Osteoblast (primary cell): ENCODE measurements around the gene B3GNT3. TPM values are rescaled to one million over a fixed set of nuclear protein-coding genes. Genes with fewer than 3 reads are reported as not detected.

Source experiments
- DNase-seq: peaks from one replicate; pipeline ENCODE4 v3.0.0; 2011; ENCODE audit warnings: low spot score, mixed read lengths; ENCODE audit not compliant: insufficient read length; ENCODE audit errors: missing footprints
- H2AFZ ChIP-seq: 2 replicates; pipeline ENCODE4 v1.6.0; 2011; ENCODE audit warnings: mild to moderate bottlenecking, low read length
- H3K27ac ChIP-seq: 2 replicates; pipeline ENCODE4 v1.5.1; 2011; ENCODE audit warnings: mild to moderate bottlenecking, low read depth, low read length, moderate library complexity
- H3K27me3 ChIP-seq: 2 replicates; pipeline ENCODE4 v1.6.0; 2012; ENCODE audit warnings: mild to moderate bottlenecking, control low read depth, inconsistent platforms, low read length, moderate library complexity; ENCODE audit not compliant: insufficient read depth
- H3K36me3 ChIP-seq: 2 replicates; pipeline ENCODE4 v1.5.1; 2011; ENCODE audit warnings: mild to moderate bottlenecking, low read length, control low read depth, moderate library complexity; ENCODE audit not compliant: insufficient read depth
- H3K4me1 ChIP-seq: 2 replicates; pipeline ENCODE4 v1.5.1; 2011; ENCODE audit warnings: mild to moderate bottlenecking, low read length, control low read depth, moderate library complexity; ENCODE audit not compliant: insufficient read depth
- H3K4me2 ChIP-seq: 2 replicates; pipeline ENCODE4 v1.6.0; 2011; ENCODE audit warnings: mild to moderate bottlenecking, low read length; ENCODE audit not compliant: insufficient read depth
- H3K4me3 ChIP-seq: fragments of 200-600 bp; sonication (generic); 3 replicates; pipeline ENCODE4 v1.5.1; 2012; ENCODE audit warnings: mild to moderate bottlenecking, low read length, inconsistent platforms; ENCODE audit not compliant: insufficient read depth
- H3K79me2 ChIP-seq: 2 replicates; pipeline ENCODE4 v1.6.0; 2012; ENCODE audit warnings: mild to moderate bottlenecking, low read length, control low read depth, inconsistent platforms; ENCODE audit not compliant: insufficient read depth
- H3K9me3 ChIP-seq: 2 replicates; pipeline ENCODE4 v1.5.1; 2011; ENCODE audit warnings: low read depth, low read length, control low read depth
- H4K20me1 ChIP-seq: 2 replicates; pipeline ENCODE4 v1.6.0; 2012; ENCODE audit warnings: mild to moderate bottlenecking, low read length, control low read depth; ENCODE audit not compliant: insufficient read depth
- total RNA-seq: library from RNA; depleted of rRNA; stranded (reverse); fragments of >200 nt; gene quantifications from 2 replicates; pipeline ENCODE4 v1.2.3, GENCODE V29; 2012
- TF ChIP-seq, protein P1 (sequence below): IDR thresholded peaks from 2 replicates; pipeline ENCODE4 v1.5.1; 2011; ENCODE audit warnings: mild to moderate bottlenecking, low read depth, low read length, moderate library complexity; ENCODE audit errors: extremely low read depth

The B3GNT3 gene
- total RNA-seq, 1 donor = not detected

DNA sequence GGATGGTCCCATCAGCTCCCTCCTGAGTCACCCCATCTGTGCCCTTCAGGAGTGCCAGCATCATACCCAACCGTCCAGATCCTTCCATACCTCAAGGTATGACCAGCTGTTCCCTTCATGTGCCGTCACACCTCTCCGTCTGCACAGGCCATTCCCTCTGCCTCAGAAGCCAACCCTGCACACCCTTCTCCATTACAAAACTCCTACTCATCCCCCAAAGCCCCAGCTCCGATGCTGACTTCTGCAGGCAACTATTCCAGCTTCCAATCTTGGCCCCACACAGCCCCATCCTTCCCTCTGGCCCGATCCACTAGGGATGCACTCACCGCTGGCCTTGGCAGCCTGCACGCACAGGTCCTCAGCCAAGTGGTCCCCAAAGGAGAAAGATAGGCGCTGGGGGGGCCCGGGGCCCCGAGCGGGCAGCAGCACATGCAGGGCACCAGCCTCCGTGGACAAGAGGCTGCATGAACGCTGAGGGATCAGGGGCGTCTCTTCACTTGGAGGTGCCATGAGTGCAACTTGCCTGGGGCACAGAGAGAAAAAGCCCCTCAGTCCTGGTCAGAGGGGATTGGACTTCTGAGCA lies 49.1 kb downstream of the B3GNT3 start:
- no peak overlapping the region for H3K27ac ChIP-seq
- no peak overlapping the region for H3K4me2 ChIP-seq
- no peaks in the 10 kb centered on the region for H3K9me3 ChIP-seq
- no peak overlapping the region for H2AFZ ChIP-seq
- TF ChIP-seq, protein P1, sequence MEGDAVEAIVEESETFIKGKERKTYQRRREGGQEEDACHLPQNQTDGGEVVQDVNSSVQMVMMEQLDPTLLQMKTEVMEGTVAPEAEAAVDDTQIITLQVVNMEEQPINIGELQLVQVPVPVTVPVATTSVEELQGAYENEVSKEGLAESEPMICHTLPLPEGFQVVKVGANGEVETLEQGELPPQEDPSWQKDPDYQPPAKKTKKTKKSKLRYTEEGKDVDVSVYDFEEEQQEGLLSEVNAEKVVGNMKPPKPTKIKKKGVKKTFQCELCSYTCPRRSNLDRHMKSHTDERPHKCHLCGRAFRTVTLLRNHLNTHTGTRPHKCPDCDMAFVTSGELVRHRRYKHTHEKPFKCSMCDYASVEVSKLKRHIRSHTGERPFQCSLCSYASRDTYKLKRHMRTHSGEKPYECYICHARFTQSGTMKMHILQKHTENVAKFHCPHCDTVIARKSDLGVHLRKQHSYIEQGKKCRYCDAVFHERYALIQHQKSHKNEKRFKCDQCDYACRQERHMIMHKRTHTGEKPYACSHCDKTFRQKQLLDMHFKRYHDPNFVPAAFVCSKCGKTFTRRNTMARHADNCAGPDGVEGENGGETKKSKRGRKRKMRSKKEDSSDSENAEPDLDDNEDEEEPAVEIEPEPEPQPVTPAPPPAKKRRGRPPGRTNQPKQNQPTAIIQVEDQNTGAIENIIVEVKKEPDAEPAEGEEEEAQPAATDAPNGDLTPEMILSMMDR = no peak
- no peaks in the 10 kb centered on the region for H3K79me2 ChIP-seq
- H3K27me3 ChIP-seq = no peaks in the 10 kb centered on the region
- H3K36me3 ChIP-seq = no peaks in the 10 kb centered on the region
- H3K4me1 ChIP-seq = peaks cover 3% of the 10 kb centered on the region
- peak; percentile 68 for DNase-seq
- no peak overlapping the region for H3K4me3 ChIP-seq
- no peaks in the 10 kb centered on the region for H4K20me1 ChIP-seq

DNA sequence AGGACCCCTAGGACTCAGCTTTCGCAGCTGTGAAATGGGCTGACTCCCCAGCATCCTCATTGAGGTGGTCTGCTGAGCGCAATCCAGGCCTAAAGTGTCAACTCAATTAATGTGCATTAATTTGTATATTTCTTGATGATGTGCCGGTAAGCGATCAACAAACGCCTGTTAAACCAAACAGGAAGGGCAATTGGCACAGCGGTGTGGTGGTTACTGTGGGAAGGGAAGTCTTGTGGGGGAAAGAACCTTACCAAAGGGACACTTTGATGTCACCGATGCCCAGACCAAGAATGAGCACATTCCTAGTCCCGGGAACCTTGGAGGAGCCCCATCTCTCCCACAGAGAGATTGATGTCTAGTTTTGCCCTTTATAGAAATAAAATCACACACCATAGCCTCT lies 51.2 kb downstream of the B3GNT3 start:
- Histone ChIP-seq H3K79me2 (no peaks in the 10 kb centered on the region), H3K4me3 (no peak overlapping the region), H3K27me3 (no peaks in the 10 kb centered on the region), H3K36me3 (no peaks in the 10 kb centered on the region), H3K4me1 (peaks cover 9% of the 10 kb centered on the region), H3K9me3 (no peaks in the 10 kb centered on the region), H3K4me2 (no peak overlapping the region), H3K27ac (no peak overlapping the region), H2AFZ (no peak overlapping the region), H4K20me1 (no peaks in the 10 kb centered on the region)
- TF ChIP-seq, protein P1 = no peak
- DNase-seq = peak; percentile 69

DNA sequence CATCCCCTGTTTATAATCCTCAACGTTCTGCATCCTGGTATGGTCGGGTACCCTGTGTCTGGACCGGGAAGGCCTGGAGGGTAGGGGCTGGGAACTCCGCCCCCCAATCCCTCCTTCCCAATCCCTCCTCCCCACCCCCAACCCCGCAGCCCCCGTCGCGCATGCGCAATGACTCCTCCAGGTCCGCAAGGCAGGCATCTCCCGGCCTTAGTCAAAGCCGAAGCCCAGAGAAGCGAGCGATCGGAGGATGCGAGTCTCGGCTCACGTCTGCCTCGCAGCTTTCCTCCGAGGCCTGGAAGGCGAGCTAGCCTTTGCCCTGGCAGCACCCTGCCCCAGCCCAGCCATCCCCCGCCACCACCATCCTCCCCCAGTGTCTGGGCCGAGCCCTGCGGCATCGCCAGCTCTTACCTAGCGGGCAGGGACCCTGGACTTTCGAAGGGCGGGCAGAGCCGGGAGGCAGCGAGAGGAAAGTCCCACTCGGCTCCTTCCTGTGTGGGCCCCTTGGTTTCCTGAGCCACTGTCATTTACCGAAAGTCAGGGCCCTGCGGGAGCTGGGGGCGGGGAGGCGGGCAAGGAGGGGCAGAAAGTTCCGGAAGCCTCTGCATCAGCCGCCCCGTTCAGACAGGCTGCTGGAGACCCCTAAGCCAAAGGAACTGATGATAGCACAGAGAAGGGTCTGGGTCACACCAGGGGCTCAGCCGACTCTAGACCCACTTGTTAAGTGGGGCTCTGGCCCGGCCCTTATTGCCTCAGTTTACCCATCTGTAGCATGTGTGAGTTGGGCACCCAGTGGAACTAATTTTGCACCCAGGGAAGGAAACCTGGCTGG lies 52.8 kb downstream of the B3GNT3 start, which contains the start of gene JAK3:
TSS of gene JAK3 (minus strand) at position 445 of the 829 bp plus-strand sequence. CDS start 3,565 bp downstream, outside the sequence.
- Histone ChIP-seq H4K20me1 (no peaks in the 10 kb centered on the region), H3K27ac (peak within 1 kb of the TSS; percentile 37), H3K4me3 (peak within 1 kb of the TSS; percentile 72), H2AFZ (peak within 1 kb of the TSS; percentile 85), H3K27me3 (no peaks in the 10 kb centered on the region), H3K4me2 (peak within 1 kb of the TSS; percentile 72), H3K79me2 (no peaks in the 10 kb centered on the region), H3K9me3 (no peaks in the 10 kb centered on the region), H3K4me1 (peaks cover 9% of the 10 kb centered on the region), H3K36me3 (no peaks in the 10 kb centered on the region)
- TF ChIP-seq, protein P1 = no peak
- DNase-seq = peak; percentile 99
